K562 (cell line): Measurements from ENCODE around the gene NUP133. TPM values are rescaled to one million over a fixed set of nuclear protein-coding genes. Genes with fewer than 3 reads are reported as not detected.

Experiments
- DACH1 ChIP-seq: fragments of 450-650 bp; IDR thresholded peaks from 2 replicates; pipeline ENCODE4 v1.6.1; 2018; ENCODE audit not compliant: partially characterized antibody
- FOSL1 ChIP-seq: fragments of 200-800 bp; sonication (Bioruptor generic); conservative IDR thresholded peaks from 2 replicates; pipeline ENCODE4 v1.6.1; 2016; ENCODE audit warnings: missing genetic modification characterization, missing compliant biosample characterization
- GATAD2B ChIP-seq: fragments of 450-650 bp; IDR thresholded peaks from 2 replicates; pipeline ENCODE4 v1.6.1; 2017; ENCODE audit warnings: mild to moderate bottlenecking, borderline replicate concordance
- HDAC1 ChIP-seq, 2 experiments: fragments of 450-650 bp; IDR thresholded peaks; 2 replicates each; pipeline ENCODE4 v1.6.1; 2016 to 2017; ENCODE audit warnings: inconsistent platforms in 1 of 2, mild to moderate bottlenecking in 1 of 2, moderate library complexity in 1 of 2
- NCOR1 ChIP-seq: fragments of 450-650 bp; IDR thresholded peaks from 2 replicates; pipeline ENCODE4 v1.6.1; 2016; ENCODE audit warnings: mild to moderate bottlenecking, moderate library complexity
- RAD51 ChIP-seq: fragments of 450-650 bp; IDR thresholded peaks from 2 replicates; pipeline ENCODE4 v1.7.1; 2016; ENCODE audit warnings: low read depth, mild to moderate bottlenecking, borderline replicate concordance
- RBBP5 ChIP-seq: fragments of 200-600 bp; sonication (generic); IDR thresholded peaks from 2 replicates; pipeline ENCODE4 v1.6.1; 2012; ENCODE audit warnings: borderline replicate concordance, mild to moderate bottlenecking, low read length, control low read depth, inconsistent platforms; ENCODE audit not compliant: insufficient read depth, poor library complexity, severe bottlenecking
- ZNF431 ChIP-seq: sonication (generic); formaldehyde crosslinking; IDR thresholded peaks from 2 replicates; pipeline ENCODE4 v1.8.0; 2022; ENCODE audit warnings: mild to moderate bottlenecking, missing genetic modification reagents
- polyA plus RNA-seq, 8 experiments: library from polyadenylated mRNA; depleted of rRNA in 4 of 8; stranded (reverse) in 5 of 8; unstranded in 3 of 8; fragments of >200 nt; fragmentation: Nextera tagmentation in 2 of 8; fragmentation: Illumina TruSeq in 1 of 8; extraction: Ambion mirVana in 2 of 8; extraction: Trizol in 1 of 8; gene quantifications; 2 replicates each; pipeline versions ENCODE4 v1.2.1 to v1.2.3, GENCODE V29; 2011 to 2014; ENCODE audit warnings: inconsistent platforms in 1 of 8, missing spikeins in 1 of 8
- total RNA-seq, 7 experiments: library from RNA; depleted of rRNA in 6 of 7; stranded (reverse); fragments of >200 nt in 6 of 7; fragmentation: Illumina TruSeq in 2 of 7; extraction: Trizol in 2 of 7; gene quantifications; 2 replicates each; pipeline versions ENCODE4 v1.2.1 to v1.2.3, GENCODE V29; 2011 to 2021; ENCODE audit warnings: low replicate concordance in 1 of 7
- TF ChIP-seq, protein P1 (sequence below): IDR thresholded peaks from 3 replicates; pipeline ENCODE4 v1.6.1; 2011; ENCODE audit warnings: borderline replicate concordance, mild to moderate bottlenecking, moderate library complexity; ENCODE audit not compliant: insufficient read length; ENCODE audit errors: extremely low read depth
- TF ChIP-seq, protein P2 (sequence below): sonication (generic); formaldehyde crosslinking; IDR thresholded peaks from 2 replicates; pipeline ENCODE4 v1.9.0; 2022; ENCODE audit warnings: mild to moderate bottlenecking, missing genetic modification reagents
- TF ChIP-seq, protein P3 (sequence below): fragments of 200-800 bp; sonication (Bioruptor generic); IDR thresholded peaks from 2 replicates; pipeline ENCODE4 v1.6.1; 2017; ENCODE audit warnings: missing genetic modification characterization, missing compliant biosample characterization
- TF ChIP-seq, protein P4 (sequence below), 2 experiments: fragments of 450-650 bp; formaldehyde crosslinking in 1 of 2; IDR thresholded peaks; 2 replicates each; pipeline versions ENCODE4 v1.4.0 to v1.6.1; 2014 to 2020; ENCODE audit warnings: mild to moderate bottlenecking in 2 of 2, borderline replicate concordance in 1 of 2, low read depth in 1 of 2

Gene NUP133
- total and polyA plus RNA-seq, 9 of the 15 experiments (the other 6 are each of a cell fraction or from before 2014, with no cell fraction given), result 21.7 to 85.1 (median 61.3) TPM

DNA sequence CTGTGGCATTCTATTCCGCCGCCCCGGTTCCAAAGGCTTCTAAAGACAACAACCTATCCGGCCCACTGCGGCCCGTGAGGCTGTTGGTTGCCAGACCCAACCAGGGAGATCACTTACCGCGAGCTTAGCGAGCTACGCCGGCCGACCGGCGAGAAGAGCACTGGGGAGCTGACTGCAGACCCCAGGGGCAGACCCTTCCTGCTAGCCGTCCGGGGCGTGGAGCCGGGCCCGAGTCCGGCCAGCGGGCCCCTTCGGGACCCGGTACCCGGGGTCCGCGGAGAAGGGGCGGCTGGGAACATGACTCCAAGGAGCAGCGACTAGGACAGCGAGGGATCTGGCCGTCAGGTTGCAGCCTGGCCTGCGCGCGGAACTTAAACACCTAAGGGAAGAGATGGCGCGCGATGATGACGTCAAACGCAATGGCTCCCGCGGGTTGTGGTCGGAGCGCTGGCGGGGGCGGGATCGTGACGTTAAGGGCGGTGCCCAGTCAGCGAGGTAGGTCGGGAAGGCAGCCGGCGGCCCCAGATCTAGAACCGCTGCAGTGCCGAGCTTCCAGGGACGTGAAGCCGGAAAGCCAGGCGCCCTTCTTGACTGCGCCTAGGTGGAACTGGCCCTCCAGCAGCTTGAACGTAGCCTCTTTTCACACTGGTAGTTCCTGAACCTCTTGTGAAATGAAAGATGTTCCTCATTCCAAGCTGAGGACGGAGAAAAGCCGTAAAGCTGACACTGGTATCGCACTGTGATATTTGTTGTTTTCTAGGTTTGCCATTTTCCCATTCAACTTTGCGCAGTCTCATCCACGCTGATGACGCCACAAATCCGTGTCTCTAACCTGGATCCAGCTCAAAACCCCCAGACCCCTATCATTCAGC lies at the start of gene NUP133 (continued):
- TF ChIP-seq, protein P1, sequence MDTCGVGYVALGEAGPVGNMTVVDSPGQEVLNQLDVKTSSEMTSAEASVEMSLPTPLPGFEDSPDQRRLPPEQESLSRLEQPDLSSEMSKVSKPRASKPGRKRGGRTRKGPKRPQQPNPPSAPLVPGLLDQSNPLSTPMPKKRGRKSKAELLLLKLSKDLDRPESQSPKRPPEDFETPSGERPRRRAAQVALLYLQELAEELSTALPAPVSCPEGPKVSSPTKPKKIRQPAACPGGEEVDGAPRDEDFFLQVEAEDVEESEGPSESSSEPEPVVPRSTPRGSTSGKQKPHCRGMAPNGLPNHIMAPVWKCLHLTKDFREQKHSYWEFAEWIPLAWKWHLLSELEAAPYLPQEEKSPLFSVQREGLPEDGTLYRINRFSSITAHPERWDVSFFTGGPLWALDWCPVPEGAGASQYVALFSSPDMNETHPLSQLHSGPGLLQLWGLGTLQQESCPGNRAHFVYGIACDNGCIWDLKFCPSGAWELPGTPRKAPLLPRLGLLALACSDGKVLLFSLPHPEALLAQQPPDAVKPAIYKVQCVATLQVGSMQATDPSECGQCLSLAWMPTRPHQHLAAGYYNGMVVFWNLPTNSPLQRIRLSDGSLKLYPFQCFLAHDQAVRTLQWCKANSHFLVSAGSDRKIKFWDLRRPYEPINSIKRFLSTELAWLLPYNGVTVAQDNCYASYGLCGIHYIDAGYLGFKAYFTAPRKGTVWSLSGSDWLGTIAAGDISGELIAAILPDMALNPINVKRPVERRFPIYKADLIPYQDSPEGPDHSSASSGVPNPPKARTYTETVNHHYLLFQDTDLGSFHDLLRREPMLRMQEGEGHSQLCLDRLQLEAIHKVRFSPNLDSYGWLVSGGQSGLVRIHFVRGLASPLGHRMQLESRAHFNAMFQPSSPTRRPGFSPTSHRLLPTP, result no peak
- TF ChIP-seq, protein P2, sequence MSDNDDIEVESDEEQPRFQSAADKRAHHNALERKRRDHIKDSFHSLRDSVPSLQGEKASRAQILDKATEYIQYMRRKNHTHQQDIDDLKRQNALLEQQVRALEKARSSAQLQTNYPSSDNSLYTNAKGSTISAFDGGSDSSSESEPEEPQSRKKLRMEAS (CRISPR knock-in tag), result 0 out of 2 replicates have a peak, but pooled peaks have one; percentile 48
- TF ChIP-seq NCOR1, result no peak; the same call in 1 of the 2 replicates
- TF ChIP-seq DACH1, result no peak
- peak in 1 of 2 experiments; percentile 87; a peak in 1 of 4 replicates for TF ChIP-seq HDAC1 (IDR thresholded peaks at IDR 0.05)
- TF ChIP-seq, protein P3, sequence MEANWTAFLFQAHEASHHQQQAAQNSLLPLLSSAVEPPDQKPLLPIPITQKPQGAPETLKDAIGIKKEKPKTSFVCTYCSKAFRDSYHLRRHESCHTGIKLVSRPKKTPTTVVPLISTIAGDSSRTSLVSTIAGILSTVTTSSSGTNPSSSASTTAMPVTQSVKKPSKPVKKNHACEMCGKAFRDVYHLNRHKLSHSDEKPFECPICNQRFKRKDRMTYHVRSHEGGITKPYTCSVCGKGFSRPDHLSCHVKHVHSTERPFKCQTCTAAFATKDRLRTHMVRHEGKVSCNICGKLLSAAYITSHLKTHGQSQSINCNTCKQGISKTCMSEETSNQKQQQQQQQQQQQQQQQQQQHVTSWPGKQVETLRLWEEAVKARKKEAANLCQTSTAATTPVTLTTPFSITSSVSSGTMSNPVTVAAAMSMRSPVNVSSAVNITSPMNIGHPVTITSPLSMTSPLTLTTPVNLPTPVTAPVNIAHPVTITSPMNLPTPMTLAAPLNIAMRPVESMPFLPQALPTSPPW (CRISPR knock-in tag), result peak; percentile 68
- peak; percentile 49 for TF ChIP-seq FOSL1 (tag)
- TF ChIP-seq GATAD2B, result no peak
- TF ChIP-seq, protein P4, sequence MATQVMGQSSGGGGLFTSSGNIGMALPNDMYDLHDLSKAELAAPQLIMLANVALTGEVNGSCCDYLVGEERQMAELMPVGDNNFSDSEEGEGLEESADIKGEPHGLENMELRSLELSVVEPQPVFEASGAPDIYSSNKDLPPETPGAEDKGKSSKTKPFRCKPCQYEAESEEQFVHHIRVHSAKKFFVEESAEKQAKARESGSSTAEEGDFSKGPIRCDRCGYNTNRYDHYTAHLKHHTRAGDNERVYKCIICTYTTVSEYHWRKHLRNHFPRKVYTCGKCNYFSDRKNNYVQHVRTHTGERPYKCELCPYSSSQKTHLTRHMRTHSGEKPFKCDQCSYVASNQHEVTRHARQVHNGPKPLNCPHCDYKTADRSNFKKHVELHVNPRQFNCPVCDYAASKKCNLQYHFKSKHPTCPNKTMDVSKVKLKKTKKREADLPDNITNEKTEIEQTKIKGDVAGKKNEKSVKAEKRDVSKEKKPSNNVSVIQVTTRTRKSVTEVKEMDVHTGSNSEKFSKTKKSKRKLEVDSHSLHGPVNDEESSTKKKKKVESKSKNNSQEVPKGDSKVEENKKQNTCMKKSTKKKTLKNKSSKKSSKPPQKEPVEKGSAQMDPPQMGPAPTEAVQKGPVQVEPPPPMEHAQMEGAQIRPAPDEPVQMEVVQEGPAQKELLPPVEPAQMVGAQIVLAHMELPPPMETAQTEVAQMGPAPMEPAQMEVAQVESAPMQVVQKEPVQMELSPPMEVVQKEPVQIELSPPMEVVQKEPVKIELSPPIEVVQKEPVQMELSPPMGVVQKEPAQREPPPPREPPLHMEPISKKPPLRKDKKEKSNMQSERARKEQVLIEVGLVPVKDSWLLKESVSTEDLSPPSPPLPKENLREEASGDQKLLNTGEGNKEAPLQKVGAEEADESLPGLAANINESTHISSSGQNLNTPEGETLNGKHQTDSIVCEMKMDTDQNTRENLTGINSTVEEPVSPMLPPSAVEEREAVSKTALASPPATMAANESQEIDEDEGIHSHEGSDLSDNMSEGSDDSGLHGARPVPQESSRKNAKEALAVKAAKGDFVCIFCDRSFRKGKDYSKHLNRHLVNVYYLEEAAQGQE (IDR thresholded peaks at IDR 0.05; ENCODE audit: borderline replicate concordance), result 0 out of 2 replicates have a peak, but pooled peaks have one; percentile 7
- TF ChIP-seq, protein P4 (CRISPR knock-in tag; IDR thresholded peaks at IDR 0.05; ENCODE audit: low read depth), result peak; percentile 25; the same call in 1 of the 2 replicates
- no peak for TF ChIP-seq RAD51
- TF ChIP-seq ZNF431 (CRISPR knock-in tag), result no peak
- TF ChIP-seq RBBP5, result peak; percentile 95
